ENCODE data around the gene FAN1.

FAN1 gene

GRCh38 chr15:30906366-30906765, 2.7 kb downstream of the FAN1 start:
- 91% methylated on average over 4 of the region's 4 CpGs for WGBS

DNA sequence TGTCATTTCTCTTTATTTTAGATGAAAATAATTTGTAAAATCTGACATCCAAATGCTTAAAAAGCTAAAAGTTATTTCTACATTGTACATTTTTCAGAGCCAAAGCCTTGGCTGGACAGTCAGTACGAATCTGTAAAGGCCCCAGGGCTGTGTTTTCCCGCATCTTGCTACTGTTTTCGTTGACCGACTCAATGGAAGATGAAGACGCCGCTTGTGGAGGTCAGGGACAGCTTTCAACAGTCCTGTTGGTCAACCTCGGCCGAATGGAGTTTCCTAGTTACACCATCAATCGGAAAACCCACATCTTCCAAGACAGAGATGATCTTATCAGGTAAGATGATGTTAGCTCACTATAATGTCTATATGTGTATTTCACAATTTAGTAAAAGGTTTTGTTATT, 10.0 kb downstream of the FAN1 start:
- no peak overlapping the region for H3K27ac ChIP-seq (ENCODE audit: low read length, poor library complexity, severe bottlenecking)
- WGBS: 96% methylated on average over 8 of the region's 9 CpGs
- no peak overlapping the region for H2BK12ac ChIP-seq (ENCODE audit: low read length in 2 of 2)
- H3K9ac ChIP-seq (ENCODE audit: low read length): no peak overlapping the region
- H2BK5ac ChIP-seq (ENCODE audit: low read depth, low read length, poor library complexity, severe bottlenecking): no peak overlapping the region
- no peak overlapping the region for H3K4ac ChIP-seq (ENCODE audit: low read depth in 1 of 2, low read length in 2 of 2)
- H2AFZ ChIP-seq (ENCODE audit: low read depth, low read length): no peak overlapping the region
- H4K8ac ChIP-seq (ENCODE audit: low read length): no peak overlapping the region
- H3K79me1 ChIP-seq (replicated peaks; ENCODE audit: low read length, poor library complexity, severe bottlenecking): peaks cover 33% of the 10 kb centered on the region
- peaks cover 38 to 94% of the 10 kb centered on the region in 2 experiments for H3K36me3 ChIP-seq (ENCODE audit: control insufficient read depth in 1 of 2, insufficient read depth in 2 of 2, low read depth in 1 of 2, low read length in 2 of 2)
- no peak for DNase-seq
- H2BK120ac ChIP-seq (ENCODE audit: low read depth, low read length): no peak overlapping the region
- H2BK15ac ChIP-seq (ENCODE audit: low read depth, poor library complexity, severe bottlenecking): no peak overlapping the region
- no peaks in the 10 kb centered on the region for H3K4me1 ChIP-seq (ENCODE audit: control insufficient read depth, insufficient read depth, low read depth, low read length)
- H3K9me3 ChIP-seq (ENCODE audit: control insufficient read depth, low read length): no peaks in the 10 kb centered on the region
- no peak overlapping the region for H3K14ac ChIP-seq (ENCODE audit: low read length in 2 of 2)
- no peaks in the 10 kb centered on the region for H3K27me3 ChIP-seq (ENCODE audit: control insufficient read depth in 1 of 2, insufficient read depth in 1 of 2, low read length in 2 of 2)
- no peak overlapping the region for H2AK5ac ChIP-seq (ENCODE audit: low read length, severe bottlenecking)
- no peak overlapping the region for H3K4me3 ChIP-seq (ENCODE audit: insufficient read depth in 1 of 2, low read depth in 1 of 2, low read length in 2 of 2)
- no peak overlapping the region for H3K23ac ChIP-seq (ENCODE audit: low read length in 2 of 2)
- H4K91ac ChIP-seq (ENCODE audit: low read length): no peak overlapping the region
- H3K18ac ChIP-seq (ENCODE audit: low read depth in 1 of 2, low read length in 2 of 2): no peak overlapping the region
- H3K4me2 ChIP-seq (ENCODE audit: low read length, poor library complexity, severe bottlenecking): no peak overlapping the region

More at GRCh38 chr15:30906366-30906765, 2.7 kb downstream of the FAN1 start:
- no peak overlapping the region for H2AK5ac ChIP-seq (ENCODE audit: low read length, severe bottlenecking)
- no peak overlapping the region for H3K18ac ChIP-seq (ENCODE audit: low read depth in 1 of 2, low read length in 2 of 2)
- peaks cover 3% of the 10 kb centered on the region for H3K4me1 ChIP-seq (ENCODE audit: control insufficient read depth, insufficient read depth, low read depth, low read length)
- no peak for DNase-seq
- no peak overlapping the region for H4K8ac ChIP-seq (ENCODE audit: low read length)
- H3K23ac ChIP-seq (ENCODE audit: low read length in 2 of 2): no peak overlapping the region
- H3K9ac ChIP-seq (ENCODE audit: low read length): no peak overlapping the region
- H2BK15ac ChIP-seq (ENCODE audit: low read depth, poor library complexity, severe bottlenecking): no peak overlapping the region
- peaks cover 22% of the 10 kb centered on the region for H3K79me1 ChIP-seq (replicated peaks; ENCODE audit: low read length, poor library complexity, severe bottlenecking)
- no peaks in the 10 kb centered on the region for H3K27me3 ChIP-seq (ENCODE audit: control insufficient read depth in 1 of 2, insufficient read depth in 1 of 2, low read length in 2 of 2)
- H2BK120ac ChIP-seq (ENCODE audit: low read depth, low read length): no peak overlapping the region
- peaks cover 12 to 41% of the 10 kb centered on the region in 2 experiments for H3K36me3 ChIP-seq (ENCODE audit: control insufficient read depth in 1 of 2, insufficient read depth in 2 of 2, low read depth in 1 of 2, low read length in 2 of 2)
- no peaks in the 10 kb centered on the region for H3K9me3 ChIP-seq (ENCODE audit: control insufficient read depth, low read length)
- no peak overlapping the region for H2BK5ac ChIP-seq (ENCODE audit: low read depth, low read length, poor library complexity, severe bottlenecking)
- H3K27ac ChIP-seq (ENCODE audit: low read length, poor library complexity, severe bottlenecking): peak overlapping the region; percentile 77
- H3K4me2 ChIP-seq (ENCODE audit: low read length, poor library complexity, severe bottlenecking): no peak overlapping the region
- H3K4me3 ChIP-seq (ENCODE audit: insufficient read depth in 1 of 2, low read depth in 1 of 2, low read length in 2 of 2): no peak overlapping the region
- H3K4ac ChIP-seq (ENCODE audit: low read depth in 1 of 2, low read length in 2 of 2): no peak overlapping the region
- no peak overlapping the region for H2AFZ ChIP-seq (ENCODE audit: low read depth, low read length)
- no peak overlapping the region for H2BK12ac ChIP-seq (ENCODE audit: low read length in 2 of 2)
- no peak overlapping the region for H3K14ac ChIP-seq (ENCODE audit: low read length in 2 of 2)
- H4K91ac ChIP-seq (ENCODE audit: low read length): no peak overlapping the region

- no peak overlapping the region for H3K9ac ChIP-seq (ENCODE audit: low read length)
- no peak for DNase-seq
- H3K27ac ChIP-seq (ENCODE audit: low read length, poor library complexity, severe bottlenecking): no peak overlapping the region
- no peak overlapping the region for H4K8ac ChIP-seq (ENCODE audit: low read length)
- no peak overlapping the region for H2BK12ac ChIP-seq (ENCODE audit: low read length in 2 of 2)
- H3K18ac ChIP-seq (ENCODE audit: low read depth in 1 of 2, low read length in 2 of 2): no peak overlapping the region
- H3K4me2 ChIP-seq (ENCODE audit: low read length, poor library complexity, severe bottlenecking): no peak overlapping the region
- no peak overlapping the region for H3K23ac ChIP-seq (ENCODE audit: low read length in 2 of 2)
- H3K4ac ChIP-seq (ENCODE audit: low read depth in 1 of 2, low read length in 2 of 2): no peak overlapping the region
- H2BK5ac ChIP-seq (ENCODE audit: low read depth, low read length, poor library complexity, severe bottlenecking): no peak overlapping the region
- WGBS: 87% methylated on average over 6 of the region's 6 CpGs
- no peak overlapping the region for H2AFZ ChIP-seq (ENCODE audit: low read depth, low read length)
- no peak overlapping the region for H4K91ac ChIP-seq (ENCODE audit: low read length)
- H2AK5ac ChIP-seq (ENCODE audit: low read length, severe bottlenecking): no peak overlapping the region
- no peaks in the 10 kb centered on the region for H3K27me3 ChIP-seq (ENCODE audit: control insufficient read depth in 1 of 2, insufficient read depth in 1 of 2, low read length in 2 of 2)
- no peaks in the 10 kb centered on the region for H3K9me3 ChIP-seq (ENCODE audit: control insufficient read depth, low read length)
- H3K14ac ChIP-seq (ENCODE audit: low read length in 2 of 2): no peak overlapping the region
- no peak overlapping the region for H2BK120ac ChIP-seq (ENCODE audit: low read depth, low read length)
- peaks cover 19% of the 10 kb centered on the region for H3K79me1 ChIP-seq (replicated peaks; ENCODE audit: low read length, poor library complexity, severe bottlenecking)
- H2BK15ac ChIP-seq (ENCODE audit: low read depth, poor library complexity, severe bottlenecking): no peak overlapping the region
- H3K4me3 ChIP-seq (ENCODE audit: insufficient read depth in 1 of 2, low read depth in 1 of 2, low read length in 2 of 2): no peak overlapping the region
- H3K4me1 ChIP-seq (ENCODE audit: control insufficient read depth, insufficient read depth, low read depth, low read length): peaks cover 8% of the 10 kb centered on the region
- peaks cover 31 to 91% of the 10 kb centered on the region in 2 experiments for H3K36me3 ChIP-seq (ENCODE audit: control insufficient read depth in 1 of 2, insufficient read depth in 2 of 2, low read depth in 1 of 2, low read length in 2 of 2)
These were observed 13.3 kb downstream of the FAN1 start for GRCh38 chr15:30917013-30917412.

- WGBS: 100% methylated on average over 1 of the region's 1 CpG
- Histone ChIP-seq H3K79me1 (replicated peaks; ENCODE audit: low read length, poor library complexity, severe bottlenecking) (peaks cover 16% of the 10 kb centered on the region), H3K9me3 (ENCODE audit: control insufficient read depth, low read length) (no peaks in the 10 kb centered on the region), H2BK12ac (ENCODE audit: low read length in 2 of 2) (no peak overlapping the region), H3K4me1 (ENCODE audit: control insufficient read depth, insufficient read depth, low read depth, low read length) (peaks cover 9% of the 10 kb centered on the region), H3K36me3 (ENCODE audit: control insufficient read depth in 1 of 2, insufficient read depth in 2 of 2, low read depth in 1 of 2, low read length in 2 of 2) (peaks cover 25 to 91% of the 10 kb centered on the region in 2 experiments), H3K4ac (ENCODE audit: low read depth in 1 of 2, low read length in 2 of 2) (no peak overlapping the region), H4K91ac (ENCODE audit: low read length) (no peak overlapping the region), H2BK120ac (ENCODE audit: low read depth, low read length) (no peak overlapping the region), H3K18ac (ENCODE audit: low read depth in 1 of 2, low read length in 2 of 2) (no peak overlapping the region), H2BK5ac (ENCODE audit: low read depth, low read length, poor library complexity, severe bottlenecking) (no peak overlapping the region), H3K27me3 (ENCODE audit: control insufficient read depth in 1 of 2, insufficient read depth in 1 of 2, low read length in 2 of 2) (no peaks in the 10 kb centered on the region), H3K9ac (ENCODE audit: low read length) (no peak overlapping the region), H3K23ac (ENCODE audit: low read length in 2 of 2) (no peak overlapping the region), H2AFZ (ENCODE audit: low read depth, low read length) (no peak overlapping the region), H3K4me2 (ENCODE audit: low read length, poor library complexity, severe bottlenecking) (no peak overlapping the region), H3K27ac (ENCODE audit: low read length, poor library complexity, severe bottlenecking) (no peak overlapping the region), H3K14ac (ENCODE audit: low read length in 2 of 2) (no peak overlapping the region), H2AK5ac (ENCODE audit: low read length, severe bottlenecking) (no peak overlapping the region), H4K8ac (ENCODE audit: low read length) (no peak overlapping the region), H2BK15ac (ENCODE audit: low read depth, poor library complexity, severe bottlenecking) (no peak overlapping the region), H3K4me3 (ENCODE audit: insufficient read depth in 1 of 2, low read depth in 1 of 2, low read length in 2 of 2) (no peak overlapping the region)
- DNase-seq: no peak
These were observed 14.0 kb downstream of the FAN1 start for GRCh38 chr15:30917675-30918074.

Data from mesenchymal stem cell (in vitro differentiated cells and primary cell).